ELF-1 (cell line): Measurements from ENCODE around the gene LPIN1.

Experiments
- DNase-seq: peaks from one replicate; pipeline ENCODE4 v3.0.0-alpha.2; 2016; ENCODE audit warnings: low read depth, low spot score

The LPIN1 gene

DNA sequence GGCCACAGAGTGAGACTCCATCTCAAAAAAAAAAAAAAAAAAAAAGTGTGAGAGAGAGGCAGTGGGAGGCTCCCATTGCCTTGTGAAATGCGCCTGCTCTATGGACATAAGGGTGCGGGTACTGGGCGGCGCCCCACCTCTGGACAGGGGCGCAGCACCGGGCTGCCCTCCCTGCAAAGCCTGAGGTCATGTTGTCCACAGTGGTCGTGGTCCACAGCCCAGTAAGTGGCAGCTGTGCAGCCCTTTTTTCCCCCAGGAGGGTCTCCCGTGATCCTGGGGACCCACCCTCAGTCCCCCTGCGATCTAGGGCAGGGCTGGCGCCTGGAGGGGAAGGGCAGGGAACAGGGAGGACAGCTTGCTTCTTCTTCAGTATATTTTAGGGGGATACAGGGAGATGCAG, 37.8 kb downstream of the LPIN1 start:
- DNase-seq = no peak

DNA sequence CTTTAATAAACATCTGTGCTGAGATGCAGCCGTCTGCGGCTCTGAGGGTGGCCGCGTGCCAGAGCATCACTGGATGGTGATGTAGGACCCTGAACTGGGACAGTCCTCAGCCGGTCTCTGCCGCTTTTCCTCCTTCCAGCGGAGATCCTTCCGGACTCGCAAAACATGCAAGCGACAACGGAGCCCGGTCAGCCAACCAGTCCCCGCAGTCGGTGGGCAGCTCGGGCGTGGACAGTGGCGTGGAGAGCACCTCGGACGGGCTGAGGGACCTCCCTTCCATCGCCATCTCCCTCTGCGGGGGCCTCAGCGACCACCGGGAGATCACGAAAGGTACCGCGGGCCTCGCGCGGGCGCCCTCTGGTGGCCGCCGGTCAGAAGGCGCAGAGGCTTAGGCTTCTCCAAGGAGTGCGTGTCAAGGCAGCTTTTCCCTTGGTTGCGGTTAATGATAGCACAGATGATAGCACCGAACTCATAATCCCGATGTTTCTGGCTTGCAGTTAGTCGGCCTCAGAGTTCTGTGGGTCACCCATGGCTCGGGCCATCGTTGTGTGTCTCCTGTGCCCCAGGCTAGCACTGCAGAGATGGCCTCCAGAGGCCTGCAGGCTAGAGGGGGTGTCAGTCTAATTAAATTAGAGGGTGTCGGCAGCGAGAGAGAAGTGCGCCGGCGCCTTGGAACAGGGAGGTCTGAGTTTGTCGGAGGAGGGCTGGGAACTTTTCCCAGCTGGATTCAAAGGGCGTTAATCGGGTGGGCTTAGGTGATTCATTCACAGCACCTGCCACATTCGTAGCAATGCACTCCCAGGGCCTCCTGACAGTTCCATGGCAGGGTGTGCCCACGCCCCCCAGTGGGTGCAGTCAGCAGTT, 38.5 kb downstream of the LPIN1 start:
- DNase-seq = peak; percentile 83

DNA sequence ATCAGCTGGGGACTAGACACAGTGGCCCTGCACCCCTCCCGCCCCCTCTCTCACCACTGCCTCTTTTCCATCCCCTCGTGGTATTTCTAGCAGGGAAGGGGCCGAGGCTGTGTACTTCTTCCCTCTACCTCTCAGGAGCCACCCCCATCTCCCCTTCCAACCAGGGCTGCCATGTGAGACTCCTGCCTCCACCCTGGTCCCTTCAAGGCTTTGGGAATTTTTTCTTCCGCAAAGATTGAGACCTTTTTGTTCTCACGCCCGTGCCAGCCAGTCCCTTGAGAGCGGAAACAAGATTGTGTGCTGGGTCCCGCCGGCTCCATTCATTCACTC, 39.1 kb downstream of the LPIN1 start:
- DNase-seq = no peak

DNA sequence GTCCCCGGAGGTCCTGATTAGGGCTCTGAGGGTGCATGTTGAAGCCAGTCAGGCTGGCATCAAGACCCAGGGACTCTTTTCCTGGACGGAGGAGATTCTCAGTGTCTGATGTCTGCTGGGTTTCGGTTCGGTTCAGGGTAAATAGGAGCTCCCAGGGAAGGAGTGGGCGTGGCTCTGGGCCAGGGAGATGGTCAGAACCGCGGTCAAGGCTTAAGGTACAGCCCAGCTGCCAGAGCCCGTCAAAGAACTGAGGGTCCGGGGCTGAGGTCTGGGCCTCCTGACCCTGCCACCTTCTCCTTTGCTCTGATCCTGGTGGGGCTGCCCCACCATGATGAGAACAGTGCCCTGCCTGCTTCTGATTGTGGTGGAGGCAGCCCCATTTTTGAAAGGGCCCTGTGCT, 39.8 kb downstream of the LPIN1 start:
- no peak for DNase-seq

DNA sequence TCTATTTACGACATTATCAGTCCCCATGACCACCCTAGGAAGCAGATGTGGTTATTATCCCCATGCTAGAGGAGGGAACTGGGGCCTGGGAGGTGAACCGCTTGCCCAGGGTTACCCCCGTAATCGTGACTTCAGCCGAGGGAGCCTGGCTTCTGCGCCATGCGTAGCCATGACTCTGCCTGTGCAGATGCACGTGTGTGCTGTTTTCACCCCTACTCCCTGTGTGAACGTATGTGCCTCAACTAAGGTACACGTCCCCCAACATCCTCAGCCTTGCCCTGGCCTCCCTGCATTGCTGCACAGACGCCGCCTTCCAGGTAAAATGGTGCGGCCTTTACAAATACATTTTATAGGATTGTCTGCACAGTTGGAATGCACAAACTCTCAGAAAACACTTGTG, 40.2 kb downstream of the LPIN1 start:
- no peak for DNase-seq

DNA sequence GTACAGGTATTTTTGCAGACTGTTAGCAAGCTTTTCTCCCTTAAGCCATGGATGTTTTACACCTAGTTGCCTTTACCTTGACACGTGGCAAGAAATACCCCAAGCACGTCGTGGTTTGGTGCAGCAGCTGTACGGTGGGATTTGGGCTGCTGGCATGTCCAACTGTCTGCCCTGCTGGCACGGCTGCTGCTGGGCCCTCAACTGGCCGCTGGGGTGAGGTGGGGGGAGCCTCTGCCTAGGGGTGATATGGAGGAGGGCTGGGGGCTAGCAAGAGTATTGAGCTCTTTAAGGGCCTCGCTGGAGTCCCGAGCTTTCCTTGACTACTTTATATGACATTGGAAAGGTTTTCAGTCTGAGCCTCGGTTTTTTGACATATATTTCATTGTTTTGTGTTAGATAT, 41.6 kb downstream of the LPIN1 start:
- no peak for DNase-seq

DNA sequence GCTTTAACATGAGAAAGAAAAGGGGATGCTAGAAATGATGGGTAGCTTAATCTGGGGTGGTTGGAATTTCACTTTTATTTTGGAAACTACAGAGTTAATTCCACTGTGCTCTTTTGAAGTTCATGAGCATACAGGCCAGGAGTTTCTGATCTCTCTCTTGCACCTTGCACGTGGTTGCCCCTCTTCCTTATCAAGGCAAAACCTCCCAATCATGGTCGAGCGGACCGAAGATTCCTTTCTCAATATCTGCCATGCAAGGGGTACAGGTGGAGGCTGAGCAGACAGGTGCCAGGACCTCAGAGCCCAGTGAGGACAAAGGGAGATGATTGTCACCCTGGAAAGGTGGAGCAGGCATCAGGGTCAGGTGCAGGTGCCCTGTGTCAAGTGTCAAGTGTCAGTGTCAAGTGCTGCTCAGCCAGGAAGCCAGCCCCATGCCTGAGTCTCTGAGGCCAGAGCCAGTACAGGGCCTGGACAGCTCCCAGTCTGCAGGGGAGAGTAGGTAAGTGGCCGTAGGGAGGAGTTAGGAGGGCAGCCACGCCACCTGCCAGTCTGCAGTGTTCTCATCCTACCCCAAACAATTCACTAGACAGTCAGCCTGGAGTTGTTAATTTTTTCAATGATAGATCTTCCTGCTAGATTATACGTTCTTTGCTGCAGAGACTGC, 42.2 kb downstream of the LPIN1 start:
- no peak for DNase-seq

DNA sequence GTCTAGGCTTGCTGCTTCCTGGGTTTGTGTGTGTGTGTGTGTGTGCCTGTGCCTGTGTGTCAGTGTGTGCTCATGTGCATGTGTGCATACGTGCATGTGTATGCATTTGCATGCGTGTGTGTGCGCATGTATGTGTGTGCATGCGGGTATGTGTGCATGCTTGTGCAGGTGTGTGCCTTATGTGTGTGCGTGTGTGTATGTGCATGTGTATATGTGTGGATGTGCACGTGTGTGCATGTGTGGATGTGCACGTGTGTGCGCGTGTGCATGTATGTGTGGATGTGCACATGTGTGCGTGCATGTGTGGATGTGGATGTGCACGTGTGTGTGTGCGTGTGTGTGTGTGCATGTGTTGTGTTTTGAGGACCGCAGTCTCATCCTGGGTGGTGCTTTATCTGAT, 42.8 kb downstream of the LPIN1 start:
- DNase-seq = no peak

DNA sequence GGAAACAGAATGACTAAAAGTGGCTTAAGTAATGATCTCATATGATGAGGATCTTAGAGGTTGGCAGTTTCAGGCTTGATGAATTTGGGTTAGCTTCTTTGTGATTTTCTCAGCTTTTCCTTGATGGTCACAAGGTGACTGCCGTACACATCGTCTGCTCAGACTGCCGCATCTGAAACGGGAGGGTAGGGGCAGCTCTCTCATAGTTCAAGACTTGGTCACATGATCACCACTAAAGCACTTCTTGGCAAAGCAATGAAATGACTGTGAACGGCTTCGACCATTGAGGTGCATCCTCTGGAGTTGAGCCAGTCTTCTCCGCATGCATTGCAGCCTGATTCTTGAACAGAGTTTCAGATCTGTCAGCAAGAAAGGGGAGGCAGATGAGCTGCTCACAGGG, 43.8 kb downstream of the LPIN1 start:
- DNase-seq = no peak

DNA sequence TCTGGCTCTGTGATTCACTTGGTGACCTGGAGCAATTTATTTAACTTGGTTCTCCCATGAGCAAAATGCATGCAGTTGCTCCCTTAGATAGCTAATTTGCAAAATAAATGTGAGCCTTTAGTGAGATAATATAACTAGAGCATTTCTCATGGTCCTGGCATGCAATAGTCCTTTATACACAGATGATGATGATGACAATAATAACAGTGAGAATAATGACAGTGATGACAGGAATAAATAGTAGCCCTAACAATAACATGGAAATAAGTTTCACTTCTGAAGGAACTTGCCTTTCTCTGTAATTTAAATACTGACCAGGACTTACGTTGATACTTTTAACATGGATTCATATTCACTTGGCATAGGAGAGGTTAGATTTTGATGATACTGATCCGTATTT, 49.2 kb downstream of the LPIN1 start:
- no peak for DNase-seq

DNA sequence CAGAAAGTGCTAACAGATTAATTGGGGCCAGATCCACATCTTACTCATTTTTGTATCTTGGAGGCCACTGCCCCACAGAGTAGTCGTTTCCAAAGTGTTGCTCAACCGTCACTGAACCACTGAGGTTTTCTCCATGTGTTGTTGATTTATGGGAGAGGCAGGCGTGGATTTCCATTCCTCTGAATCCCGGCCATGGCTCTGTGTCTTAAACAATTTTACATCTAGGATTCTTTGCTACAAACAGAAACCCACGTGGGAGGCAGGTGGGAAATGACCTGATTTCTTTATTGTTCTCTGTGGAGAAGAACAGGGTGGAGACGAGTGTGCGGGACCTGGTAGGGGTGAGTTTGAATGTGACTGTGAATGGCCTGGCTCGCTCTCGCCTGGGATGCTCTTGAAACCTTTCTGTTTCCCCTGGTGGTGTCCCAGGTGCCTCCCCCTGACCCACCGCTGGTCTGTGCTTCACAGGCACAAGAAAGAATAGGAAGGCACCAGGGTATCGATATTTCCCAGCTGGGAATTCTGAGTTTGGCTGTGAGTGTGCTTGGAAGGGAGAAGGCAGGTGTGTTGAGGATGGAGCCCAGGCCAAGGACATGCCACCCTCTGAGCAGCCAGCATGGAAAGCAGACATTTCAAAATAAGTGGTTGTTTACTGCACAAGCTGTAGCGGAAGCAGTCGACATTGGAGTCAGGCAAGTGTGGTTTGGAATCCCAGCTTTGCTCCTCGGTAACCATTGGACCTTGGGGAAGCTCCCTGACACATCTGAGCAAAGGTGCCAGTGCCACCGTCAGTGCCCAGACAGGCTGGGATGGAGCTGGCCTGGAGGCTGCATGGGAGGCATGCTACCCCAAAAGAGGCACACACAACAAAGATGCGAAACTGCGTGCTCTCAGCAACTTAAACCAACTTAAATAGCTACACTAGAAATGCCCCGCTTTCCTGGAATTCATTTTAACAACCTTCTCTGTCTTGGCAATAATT, 50.0 kb downstream of the LPIN1 start:
- no peak for DNase-seq

DNA sequence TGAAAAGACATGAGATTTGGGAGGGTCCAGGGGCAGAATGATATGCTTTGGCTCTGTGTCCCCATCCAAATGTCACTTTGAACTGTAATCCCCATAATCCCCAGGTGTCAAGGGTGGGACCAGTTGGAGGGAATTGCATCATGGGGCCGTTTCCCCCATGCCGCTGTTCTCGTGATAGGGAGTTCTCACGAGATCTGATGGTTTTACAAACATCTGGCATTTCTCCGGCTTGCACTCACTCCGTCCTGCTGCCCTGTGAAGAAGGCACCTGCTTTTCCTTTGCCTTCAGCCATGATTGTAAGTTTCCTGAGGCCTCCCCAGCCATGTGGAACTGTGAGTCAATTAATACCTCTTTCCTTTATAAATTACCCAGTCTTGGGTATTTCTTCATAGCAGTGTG, 51.4 kb downstream of the LPIN1 start:
- DNase-seq = no peak

DNA sequence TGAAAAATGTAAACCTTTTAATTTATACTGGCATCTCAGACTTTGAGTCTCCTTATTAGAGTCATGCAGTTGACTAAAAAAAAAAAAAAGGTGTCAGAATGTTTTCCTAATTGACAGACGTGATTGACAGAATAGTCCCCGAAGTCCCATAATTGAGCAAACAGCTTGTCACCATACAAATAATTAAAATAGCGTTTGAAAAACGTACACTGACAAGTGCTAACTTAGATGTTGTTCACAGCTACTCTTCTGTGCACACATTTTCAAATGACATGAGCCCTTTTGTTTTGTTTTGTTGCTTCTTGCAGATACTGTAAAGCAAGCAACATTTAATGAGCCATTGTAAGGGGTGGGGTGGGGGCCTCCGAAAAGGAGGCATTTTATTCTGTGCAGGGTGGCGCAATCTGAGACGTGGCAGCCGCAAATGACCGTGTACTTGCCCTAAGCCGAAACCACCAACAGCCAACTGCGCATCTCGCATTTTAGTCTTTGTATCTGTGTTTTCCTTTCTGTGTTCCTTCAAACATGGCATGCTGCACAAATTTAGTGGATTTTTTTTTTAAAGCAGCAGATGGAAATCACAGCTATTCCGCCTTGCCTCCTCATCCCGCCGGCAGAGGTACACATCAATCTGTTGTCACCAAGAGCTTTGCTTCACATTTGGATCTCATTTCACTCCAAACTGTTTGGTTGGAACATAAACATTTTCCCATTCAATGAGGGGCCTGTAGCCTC, 52.4 kb downstream of the LPIN1 start:
- DNase-seq = no peak

DNA sequence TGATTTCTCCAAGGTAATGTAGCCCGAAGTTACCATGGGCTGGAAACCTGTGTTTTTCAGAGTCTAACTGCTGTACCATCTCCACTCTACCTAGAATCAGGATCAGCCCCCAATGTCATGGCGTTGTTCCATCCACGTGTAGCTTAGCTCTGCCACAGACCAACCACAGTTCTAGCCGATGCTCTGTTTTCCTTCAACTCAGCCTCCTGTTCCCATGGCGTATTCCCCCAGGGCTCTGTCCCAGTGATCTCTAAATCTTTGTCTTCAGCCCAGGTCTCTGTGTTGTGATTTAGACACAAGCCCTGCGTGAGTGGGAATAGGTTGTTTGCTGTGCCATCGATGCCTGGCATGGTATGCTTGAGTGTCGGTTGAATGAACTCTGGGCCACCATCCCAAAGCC, 53.4 kb downstream of the LPIN1 start:
- no peak for DNase-seq

DNA sequence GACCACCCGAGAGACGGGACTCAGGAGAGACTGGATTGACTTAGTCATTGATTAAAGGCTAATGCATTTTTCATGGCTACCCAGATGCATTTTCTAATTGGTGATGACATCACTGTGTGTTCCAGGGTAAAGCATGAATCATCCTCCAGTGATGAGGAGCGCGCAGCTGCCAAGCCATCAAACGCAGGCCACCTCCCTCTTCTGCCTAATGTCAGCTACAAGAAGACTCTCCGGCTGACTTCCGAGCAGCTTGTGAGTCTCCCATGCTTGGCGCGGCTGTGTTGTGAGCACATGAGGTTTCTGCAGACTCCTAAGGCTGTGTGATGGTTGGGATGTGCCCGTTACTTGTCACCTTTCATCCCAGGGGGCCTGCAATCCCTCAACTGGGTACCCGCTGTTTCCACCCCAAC, 56.4 kb downstream of the LPIN1 start:
- no peak for DNase-seq

DNA sequence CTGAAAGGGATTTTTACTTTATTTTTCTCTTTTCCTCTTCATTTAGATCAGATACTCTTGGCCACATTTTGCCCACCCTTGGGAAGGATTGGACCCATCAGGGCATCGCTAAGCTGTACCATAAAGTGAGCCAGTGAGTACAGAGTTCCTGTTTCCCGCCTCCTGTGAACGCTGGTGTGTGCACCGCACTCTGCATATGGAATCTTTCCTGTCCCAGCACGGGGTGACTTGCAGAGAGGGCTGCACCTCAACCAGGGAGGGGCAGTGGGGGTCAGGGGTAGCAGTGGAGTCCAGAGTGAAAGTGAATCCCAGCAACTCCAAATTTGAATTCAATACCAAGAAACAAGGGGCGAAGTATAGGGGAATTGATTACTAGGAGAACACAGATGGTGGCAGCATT, 58.6 kb downstream of the LPIN1 start:
- no peak for DNase-seq

DNA sequence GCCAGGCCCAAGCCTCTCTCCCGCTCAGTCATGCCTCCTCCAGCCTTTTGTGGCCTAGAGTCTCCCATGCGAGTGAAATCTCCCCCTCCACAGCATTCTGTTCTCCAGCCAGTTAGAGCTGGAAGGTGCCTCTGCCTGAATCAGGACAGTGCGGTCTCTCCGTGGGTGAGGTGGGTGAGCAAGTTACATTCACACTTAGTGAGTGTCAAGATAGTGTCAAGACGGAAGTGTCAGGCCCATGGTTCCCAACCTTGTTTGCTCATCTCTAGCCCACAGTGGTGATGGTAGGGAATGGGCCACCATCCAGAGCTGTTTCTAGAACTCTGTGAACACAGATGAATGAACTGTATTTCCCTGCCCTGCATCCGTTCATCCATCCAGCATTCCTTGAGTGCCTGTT, 59.5 kb downstream of the LPIN1 start:
- no peak for DNase-seq

DNA sequence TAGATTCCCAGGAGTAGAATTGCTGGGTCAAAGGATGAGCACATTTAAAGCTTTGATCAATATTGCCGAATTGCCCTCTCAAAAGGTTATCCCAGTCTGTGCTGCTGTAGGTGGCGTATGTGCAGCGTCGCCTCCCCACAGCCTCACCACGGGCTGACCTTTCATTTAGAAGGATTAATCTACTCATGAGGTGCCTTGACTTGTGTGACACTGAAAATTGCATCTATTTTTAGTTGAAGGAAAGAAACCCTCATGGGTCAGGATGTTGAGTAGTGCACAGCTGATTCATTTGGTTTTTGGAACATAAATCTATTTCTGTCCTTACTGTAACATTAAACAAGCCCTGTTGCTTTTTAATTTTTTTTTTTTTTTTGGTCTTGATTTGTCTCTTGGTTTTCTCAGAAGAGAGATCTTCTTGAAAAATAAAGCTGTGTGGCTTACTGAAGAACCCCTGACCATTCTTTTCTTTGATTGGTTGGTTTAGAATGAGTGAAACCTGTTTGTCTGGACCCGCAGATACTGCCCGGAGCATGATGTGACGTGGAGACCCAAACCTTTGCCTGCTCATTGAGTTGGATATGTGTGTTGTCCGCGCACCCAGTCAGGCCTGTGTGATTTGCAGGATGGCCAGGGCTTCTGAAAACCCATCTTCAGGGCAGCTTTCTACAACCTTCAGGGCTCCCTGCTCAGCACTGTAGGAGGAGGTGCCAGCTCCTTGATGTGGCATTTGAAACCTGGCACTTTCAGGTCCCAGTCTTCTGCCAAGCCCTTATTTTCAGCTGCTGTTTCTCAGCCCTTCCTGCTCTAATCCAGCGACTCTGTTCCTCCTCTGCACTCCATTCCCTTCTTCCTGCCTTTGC, 61.0 kb downstream of the LPIN1 start:
- DNase-seq = peak; percentile 54

DNA sequence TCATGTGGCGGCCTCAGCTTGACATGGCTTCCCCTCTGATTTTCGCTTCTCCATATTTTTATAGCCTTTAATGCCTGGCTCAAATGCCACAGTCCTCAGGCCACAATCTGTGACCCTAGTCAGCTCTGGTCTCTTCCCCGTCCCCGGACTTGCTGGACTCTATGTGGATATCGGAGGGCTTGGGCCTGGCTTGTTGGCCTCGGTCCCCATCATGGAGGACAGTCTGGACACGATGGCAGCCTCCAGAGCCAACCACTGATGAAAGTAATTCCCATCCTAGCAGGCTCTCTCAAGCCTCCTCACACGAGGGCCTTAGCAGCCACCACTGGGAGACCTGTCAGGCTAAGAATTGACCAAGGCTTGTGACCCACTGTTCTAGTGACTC, 61.6 kb downstream of the LPIN1 start:
- DNase-seq = no peak

DNA sequence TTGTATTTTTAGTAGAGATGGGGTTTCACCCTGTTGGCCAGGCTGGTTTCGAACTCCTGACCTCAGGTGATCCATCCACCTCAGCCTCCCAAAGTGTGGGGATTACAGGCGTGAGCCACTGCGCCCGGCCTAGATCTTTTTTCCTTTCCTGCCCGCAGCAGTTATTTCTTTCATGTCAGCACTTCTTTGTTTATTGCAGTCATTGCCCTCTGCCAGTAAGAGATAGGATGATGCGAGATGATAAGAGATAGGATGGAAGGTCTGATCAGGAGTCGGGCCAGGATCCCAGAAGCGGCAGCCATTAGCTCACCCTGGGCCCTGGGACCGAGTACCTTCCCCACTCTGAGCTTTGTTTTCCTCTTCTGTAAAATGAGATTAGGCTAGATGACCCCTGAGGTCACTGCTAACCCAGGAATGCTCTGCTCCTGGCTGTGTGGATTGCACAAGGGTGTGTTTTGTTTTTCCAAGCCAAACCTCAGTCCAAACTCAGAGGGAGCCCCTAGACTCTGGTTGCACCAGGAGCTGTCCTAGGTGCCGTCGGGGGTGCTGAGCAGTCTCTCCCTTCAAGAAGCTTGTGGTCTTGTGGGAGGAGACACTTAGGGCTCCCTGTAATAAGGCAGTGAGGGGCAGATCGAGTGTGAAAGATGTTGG, 63.3 kb downstream of the LPIN1 start:
- no peak for DNase-seq
